GM06990 (cell line): ENCODE data around the gene CHST2.
"Not testable (repeated sequence)": the region's sequence is repeated elsewhere in the genome, so short reads cannot be mapped to it uniquely, and the experiment has no call there.

Source experiments
- DNase-seq: peaks from one replicate; pipeline ENCODE4 v3.0.0-alpha.2; 2011; ENCODE audit not compliant: insufficient read length; ENCODE audit errors: extremely low read depth
- H3K27me3 ChIP-seq: replicated peaks from 2 replicates; pipeline ENCODE4 v1.6.0; 2011; ENCODE audit warnings: low read length; ENCODE audit not compliant: control insufficient read depth, insufficient read depth
- H3K36me3 ChIP-seq: 2 replicates; pipeline ENCODE4 v1.5.1; 2011; ENCODE audit warnings: low read length; ENCODE audit not compliant: control insufficient read depth, insufficient read depth
- H3K4me3 ChIP-seq: replicated peaks from 2 replicates; pipeline ENCODE4 v1.5.1; 2011; ENCODE audit warnings: low read depth, mild to moderate bottlenecking, control low read depth, low read length
- CTCF ChIP-seq: IDR thresholded peaks from 2 replicates; pipeline ENCODE4 v1.5.1; 2011; ENCODE audit warnings: low read length, control low read depth, mild to moderate bottlenecking, inconsistent platforms; ENCODE audit not compliant: insufficient read depth, poor library complexity, severe bottlenecking

Gene CHST2

GRCh38 chr3:143163562-143164100 is 44.1 kb downstream of the CHST2 start:
- no peak overlapping the region for H3K4me3 ChIP-seq
- H3K36me3 ChIP-seq, result no peaks in the 10 kb centered on the region
- TF ChIP-seq CTCF, result no peak
- DNase-seq, result no peak
- no peaks in the 10 kb centered on the region for H3K27me3 ChIP-seq

GRCh38 chr3:143165211-143165610 is 45.6 kb downstream of the CHST2 start:
- TF ChIP-seq CTCF, result no peak
- H3K36me3 ChIP-seq, result no peaks in the 10 kb centered on the region
- H3K27me3 ChIP-seq, result no peaks in the 10 kb centered on the region
- H3K4me3 ChIP-seq, result peak overlapping the region; percentile 14; the same call in 1 of the 2 replicates
- no peak for DNase-seq

GRCh38 chr3:143165612-143166285 is 46.2 kb downstream of the CHST2 start:
- H3K36me3 ChIP-seq, H3K4me3 ChIP-seq, H3K27me3 ChIP-seq: not testable (repeated sequence)
- peak; percentile 69 for DNase-seq

GRCh38 chr3:143166376-143166775 is 46.8 kb downstream of the CHST2 start:
- no peak for TF ChIP-seq CTCF
- DNase-seq, result no peak
- Histone ChIP-seq H3K27me3 (no peaks in the 10 kb centered on the region), H3K36me3 (no peaks in the 10 kb centered on the region), H3K4me3 (no peak overlapping the region)

- Histone ChIP-seq H3K36me3 (no peaks in the 10 kb centered on the region), H3K4me3 (no peak overlapping the region), H3K27me3 (no peaks in the 10 kb centered on the region)
- TF ChIP-seq CTCF, result no peak
- DNase-seq, result no peak
Observed at GRCh38 chr3:143167969-143168854, 48.6 kb downstream of the CHST2 start.

- Histone ChIP-seq H3K36me3 (no peaks in the 10 kb centered on the region), H3K27me3 (no peaks in the 10 kb centered on the region), H3K4me3 (no peak overlapping the region)
- no peak for DNase-seq
- TF ChIP-seq CTCF, result no peak
Observed at GRCh38 chr3:143168855-143169192, 49.3 kb downstream of the CHST2 start.
